ENCODE results near the gene THBS4.
"Not testable (repeated sequence)": the region's sequence is repeated elsewhere in the genome, so short reads cannot be mapped to it uniquely, and the experiment has no call there.

The THBS4 gene

GRCh38 chr5:80077051-80077714 is 42.0 kb downstream of the THBS4 start:
- DNase-seq, result no peak

GRCh38 chr5:80078921-80079320 is 43.8 kb downstream of the THBS4 start:
- DNase-seq, result no peak

DNA sequence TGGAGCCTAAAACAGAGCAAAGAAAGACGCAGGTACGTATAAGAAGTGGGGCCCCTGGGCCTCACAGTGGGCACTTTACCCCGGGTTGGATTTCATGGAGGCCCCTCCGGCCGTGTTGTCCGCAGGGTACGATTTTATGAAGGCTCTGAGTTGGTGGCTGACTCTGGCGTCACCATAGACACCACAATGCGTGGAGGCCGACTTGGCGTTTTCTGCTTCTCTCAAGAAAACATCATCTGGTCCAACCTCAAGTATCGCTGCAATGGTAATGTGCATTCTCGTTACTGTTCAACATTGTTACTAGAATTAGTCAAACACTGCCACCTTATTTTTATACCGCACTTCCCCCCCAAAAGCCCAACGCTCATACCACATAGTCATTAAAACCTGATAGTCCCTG is 47.1 kb downstream of the THBS4 start:
- no peak for DNase-seq

DNA sequence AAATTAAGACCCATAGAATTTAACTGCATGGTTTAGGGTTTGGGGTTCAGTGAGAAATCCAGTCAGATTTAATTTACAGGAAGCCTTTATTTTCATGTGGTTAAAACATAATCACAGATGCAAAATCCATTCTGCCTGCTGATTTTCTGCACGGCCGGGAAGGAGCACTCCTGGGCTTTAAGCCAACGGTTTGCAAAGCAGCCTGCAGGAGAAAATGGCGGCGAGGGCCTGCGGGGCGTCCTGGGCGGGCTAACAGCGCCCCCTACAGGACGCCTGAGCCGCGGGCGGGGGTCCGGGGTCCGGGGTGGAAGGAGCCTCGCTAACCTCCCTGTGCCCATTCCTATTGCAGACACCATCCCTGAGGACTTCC is 47.6 kb downstream of the THBS4 start:
- DNase-seq, result peak; percentile 70

- peak; percentile 80 for DNase-seq
These were observed 48.1 kb downstream of the THBS4 start for GRCh38 chr5:80083101-80083890.

- no peak for DNase-seq
These were observed 55.7 kb downstream of the THBS4 start for GRCh38 chr5:80090884-80091166.

GRCh38 chr5:80091792-80092192 is 56.6 kb downstream of the THBS4 start:
- peak; percentile 59 for DNase-seq

DNA sequence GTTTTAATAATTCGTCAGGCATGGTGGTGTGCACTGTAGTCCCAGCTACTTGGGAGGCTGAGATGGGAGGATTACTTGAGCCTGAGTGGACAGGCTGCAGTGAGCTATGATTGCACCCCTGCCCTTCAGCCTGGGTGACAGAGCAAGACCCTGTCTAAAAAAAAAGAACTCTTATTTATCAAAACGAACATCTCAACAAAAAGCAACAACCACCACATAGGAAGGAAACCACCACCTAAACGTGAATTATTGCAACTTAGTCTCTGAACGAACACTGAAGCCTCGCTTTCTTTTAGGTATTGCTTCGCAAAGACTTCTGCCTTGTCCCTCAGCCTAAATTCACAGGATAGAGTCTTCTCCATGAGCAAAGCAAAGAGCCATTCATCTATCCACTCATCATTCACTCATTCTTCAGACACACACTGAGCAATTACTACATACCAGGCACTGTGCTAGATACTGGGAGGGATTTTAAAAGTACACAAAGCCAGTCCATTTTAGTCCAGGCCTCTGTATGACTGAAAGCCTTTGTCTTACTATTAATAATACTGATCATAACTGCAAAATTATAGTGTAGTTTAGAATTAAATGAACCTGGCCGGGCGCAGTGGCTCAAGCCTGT is 57.4 kb downstream of the THBS4 start:
- no peak for DNase-seq

DNA sequence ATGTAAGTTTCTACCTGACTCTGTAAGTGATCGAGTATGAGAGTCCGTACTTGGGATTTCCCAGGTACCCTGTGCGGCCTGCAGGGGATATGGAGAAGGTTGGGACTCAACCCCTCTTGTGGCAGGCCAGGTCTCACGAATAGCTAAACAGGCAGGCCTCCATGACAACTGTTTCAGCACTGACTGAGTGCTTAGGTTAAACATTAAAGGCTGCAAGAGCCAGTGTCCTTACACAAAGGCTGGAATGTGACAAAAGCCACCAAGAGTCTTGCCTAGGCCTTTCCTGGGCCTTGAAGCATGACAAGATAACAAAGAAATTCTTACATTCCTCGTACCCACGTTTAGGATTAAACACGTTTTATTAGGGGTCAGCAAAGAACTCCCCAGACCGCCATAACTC is 58.6 kb downstream of the THBS4 start:
- no peak for DNase-seq

DNA sequence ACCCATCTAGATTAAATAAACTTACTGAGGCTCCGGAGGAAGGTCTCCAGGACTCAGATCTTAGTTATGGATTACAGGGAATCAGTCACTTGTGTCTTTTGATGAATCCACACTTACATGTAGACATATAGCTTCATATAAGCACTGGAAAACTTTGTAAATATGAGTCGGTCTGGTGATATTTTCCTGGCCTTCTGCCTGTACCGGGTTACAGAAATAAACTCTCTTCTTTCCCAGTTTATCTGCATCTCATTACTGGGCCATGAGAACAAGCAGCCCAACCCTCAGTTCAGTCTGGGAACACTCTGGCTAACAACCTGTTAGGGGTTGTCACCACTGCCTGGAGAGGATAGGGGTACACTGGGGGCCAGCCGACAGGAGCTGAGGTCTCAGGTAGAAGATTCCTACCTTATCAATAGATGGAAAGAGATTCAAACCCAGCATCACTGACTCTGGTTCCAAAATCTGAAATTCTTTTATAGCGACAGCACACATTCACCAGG is 59.1 kb downstream of the THBS4 start:
- no peak for DNase-seq

DNA sequence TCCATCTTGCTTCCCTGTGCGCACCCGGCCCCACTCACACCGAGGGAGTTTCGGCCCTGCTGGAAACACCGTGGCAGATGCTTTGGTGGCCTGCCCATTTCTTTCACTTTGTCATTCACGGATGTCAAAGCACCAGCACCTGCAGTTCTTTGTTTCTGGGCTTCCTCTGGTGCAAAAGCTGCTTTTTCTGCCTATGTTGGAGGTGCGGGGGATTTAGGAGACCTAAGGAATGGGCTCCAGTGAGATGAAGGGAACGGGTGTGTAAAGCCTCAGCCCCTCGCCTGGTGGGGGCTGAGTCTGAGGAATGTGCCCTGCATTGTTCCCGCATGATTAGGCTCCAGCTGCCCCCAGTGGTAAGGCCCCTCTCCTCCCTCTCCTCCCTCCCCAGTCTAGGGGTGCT is 62.3 kb downstream of the THBS4 start:
- DNase-seq, result no peak

DNA sequence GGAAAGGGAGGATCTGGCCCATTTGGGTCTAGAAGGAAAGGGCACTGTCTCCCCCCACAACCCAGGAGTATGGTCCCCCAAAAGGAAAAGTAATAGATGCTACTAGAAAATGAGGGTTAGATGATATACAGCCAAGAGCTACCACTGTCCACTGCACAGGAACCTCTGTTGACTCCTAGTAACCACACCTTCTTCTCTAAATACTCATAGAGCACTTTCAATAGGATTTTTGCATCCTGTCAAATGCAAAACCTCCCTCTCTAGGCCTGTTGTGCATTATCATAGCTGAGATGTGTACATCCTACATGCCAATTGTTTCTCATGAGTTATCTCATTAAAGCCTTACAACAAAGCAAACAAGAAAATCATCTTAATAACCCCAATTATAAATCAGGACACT is 66.8 kb downstream of the THBS4 start:
- no peak for DNase-seq

GRCh38 chr5:80103371-80103770 is 68.2 kb downstream of the THBS4 start:
- DNase-seq, result no peak

DNA sequence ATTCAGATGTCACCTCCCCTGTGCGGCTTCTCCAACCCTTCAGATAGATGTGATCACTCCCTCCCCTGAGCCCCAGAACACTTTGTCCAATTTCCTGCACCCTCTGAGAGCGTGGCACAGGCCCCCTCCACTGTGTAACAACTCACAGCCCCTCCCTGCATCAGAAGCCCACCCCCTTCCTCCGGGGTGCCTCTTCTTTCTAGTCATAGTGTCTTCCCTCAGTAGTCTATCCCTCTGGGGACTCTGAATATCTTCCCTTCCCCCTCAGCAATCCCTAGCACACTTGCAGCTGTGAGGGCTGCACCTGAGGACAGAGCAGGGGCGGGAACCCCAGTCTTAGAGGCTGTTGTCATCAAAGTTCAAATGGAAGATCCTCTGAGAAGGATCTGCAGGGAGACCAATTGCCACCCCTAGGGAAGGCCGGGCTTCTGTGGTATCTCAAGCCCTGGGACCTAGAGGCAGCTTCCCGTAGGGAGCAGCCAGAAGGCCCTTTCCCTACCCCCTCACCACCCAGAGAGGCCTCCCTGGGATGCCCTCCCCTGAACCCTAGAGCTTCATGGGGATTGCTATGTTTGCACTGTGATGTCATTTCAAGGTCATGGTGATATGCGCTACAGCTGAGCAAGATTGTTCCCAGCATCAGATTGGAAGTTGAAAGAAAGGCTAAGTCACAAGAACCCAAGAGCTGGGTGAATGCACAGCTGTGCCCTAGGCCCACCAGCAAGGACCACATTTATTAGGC is 70.7 kb downstream of the THBS4 start:
- DNase-seq, result no peak

GRCh38 chr5:80106916-80107315 is 71.8 kb downstream of the THBS4 start:
- DNase-seq, result no peak

GRCh38 chr5:80109646-80110478 is 74.7 kb downstream of the THBS4 start:
- DNase-seq, result peak; percentile 91

DNA sequence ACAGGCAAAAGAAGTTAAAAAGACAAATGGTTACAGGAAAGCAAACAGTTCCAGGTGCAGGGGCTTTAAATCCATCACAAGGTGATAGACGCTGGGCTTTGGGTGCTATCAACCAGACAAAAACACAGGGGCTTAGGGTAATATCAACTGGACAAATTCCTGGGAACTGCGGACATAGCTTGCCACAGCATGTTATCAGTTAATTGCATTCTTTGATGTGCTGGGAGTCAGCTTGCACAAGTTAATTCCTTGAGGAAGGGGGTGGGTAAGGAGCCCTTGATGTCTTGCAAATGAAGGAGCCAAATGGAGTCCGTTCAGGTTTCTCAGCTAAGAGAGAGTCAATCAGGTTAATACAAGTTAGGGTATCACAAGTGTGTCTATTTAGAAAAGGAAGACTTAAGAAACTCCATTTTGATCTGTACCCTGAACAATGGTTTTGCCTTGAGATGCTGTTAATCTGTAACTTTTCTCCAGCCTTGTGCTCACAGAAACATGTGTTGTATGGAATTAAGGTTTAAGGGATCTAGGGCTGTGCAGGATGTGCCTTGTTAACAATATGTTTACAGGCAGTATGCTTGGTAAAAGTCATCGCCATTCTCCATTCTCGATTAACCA is 76.3 kb downstream of the THBS4 start:
- DNase-seq, result not testable (repeated sequence)

DNA sequence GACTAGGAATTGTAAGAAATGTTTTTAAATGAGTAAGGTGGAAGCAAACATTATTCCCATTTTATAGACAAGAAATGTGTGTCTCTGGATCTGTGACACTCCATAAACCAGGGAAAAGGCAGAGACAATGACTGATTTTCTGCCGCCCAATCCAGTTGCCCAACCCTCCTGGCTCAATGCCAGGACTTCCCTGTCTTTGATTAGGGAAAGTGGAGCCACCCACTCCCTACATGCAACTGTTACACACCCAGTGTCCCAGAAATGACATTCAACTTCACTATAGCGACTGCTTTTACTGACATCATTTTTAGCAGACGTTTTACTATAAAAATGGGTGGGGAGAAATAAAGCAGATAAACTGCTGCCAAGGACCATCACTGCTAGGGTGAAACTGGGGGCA is 79.7 kb downstream of the THBS4 start:
- DNase-seq, result no peak

- DNase-seq, result no peak
These were observed 80.9 kb downstream of the THBS4 start for GRCh38 chr5:80116000-80116399.

DNA sequence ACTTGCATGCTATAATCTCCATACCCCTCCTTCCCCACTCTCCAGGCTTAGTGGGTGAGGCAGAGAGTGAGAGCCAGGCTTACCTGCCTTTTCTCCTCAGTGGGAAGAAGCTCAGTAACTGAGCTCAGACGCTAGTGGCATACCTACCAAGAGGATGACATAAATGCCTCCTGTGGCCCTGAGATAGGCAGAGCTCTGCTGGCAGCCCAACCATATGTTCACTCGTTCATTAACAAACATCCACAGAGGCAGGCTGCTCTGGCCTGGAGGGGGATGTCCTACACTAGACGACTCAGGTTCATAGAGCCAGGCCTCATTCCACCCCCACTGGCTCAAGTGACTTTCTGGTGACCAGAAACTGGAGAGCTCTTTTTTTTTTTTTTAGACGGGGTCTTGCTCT is 81.3 kb downstream of the THBS4 start:
- DNase-seq, result no peak

DNA sequence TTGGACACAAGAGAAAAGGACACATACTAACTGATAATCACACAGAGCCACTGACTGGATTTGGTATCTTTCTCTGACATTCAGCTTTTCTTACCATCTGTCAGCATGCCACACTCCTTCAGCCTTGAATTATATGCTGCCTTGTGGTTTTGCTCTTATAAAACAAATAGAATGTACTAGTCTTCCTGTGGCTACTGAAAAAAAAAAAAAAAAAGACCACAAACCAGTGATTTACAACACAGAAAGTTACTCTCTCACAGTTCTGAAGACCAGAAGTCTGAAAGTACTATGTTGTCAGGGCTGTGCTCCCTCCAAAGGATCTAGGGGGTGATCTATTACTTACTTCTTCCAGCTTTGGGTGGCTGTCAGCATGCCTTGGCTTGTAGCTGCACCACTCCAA is 82.3 kb downstream of the THBS4 start:
- DNase-seq, result no peak

GRCh38 chr5:80119372-80119771 is 84.2 kb downstream of the THBS4 start:
- DNase-seq, result no peak

Data from NCI-H1092 treated with DMSO at 0.1 percent for 48 hours (cell line).